Measurements from ENCODE around the gene ESYT1. TPM values are rescaled to one million over a fixed set of nuclear protein-coding genes. Genes with fewer than 3 reads are reported as not detected.

The ESYT1 gene
- polyA plus RNA-seq, 1 donor from 2014 or later, result 19.6 TPM

- peaks cover 6% of the 10 kb centered on the region for H3F3A ChIP-seq (ENCODE audit: insufficient read depth, low read length, poor library complexity, severe bottlenecking)
- H3K27ac ChIP-seq (ENCODE audit: low read length), result no peak overlapping the region
- H3K4me2 ChIP-seq (ENCODE audit: low read length), result no peak overlapping the region
- no peak overlapping the region for H2AFZ ChIP-seq (ENCODE audit: low read depth, low read length)
- H3K36me3 ChIP-seq (ENCODE audit: insufficient read depth, low read length), result no peaks in the 10 kb centered on the region
- no peak for TF ChIP-seq EP300 (conservative IDR thresholded peaks at IDR 0.05; ENCODE audit: poor library complexity, severe bottlenecking)
- TF ChIP-seq POLR2AphosphoS5 (IDR thresholded peaks at IDR 0.05), result no peak
- no peak for TF ChIP-seq CTCF (IDR thresholded peaks at IDR 0.05; ENCODE audit: poor library complexity, severe bottlenecking)
- TF ChIP-seq TAF1 (IDR thresholded peaks at IDR 0.05; ENCODE audit: low read depth), result no peak
- TF ChIP-seq, protein P1, sequence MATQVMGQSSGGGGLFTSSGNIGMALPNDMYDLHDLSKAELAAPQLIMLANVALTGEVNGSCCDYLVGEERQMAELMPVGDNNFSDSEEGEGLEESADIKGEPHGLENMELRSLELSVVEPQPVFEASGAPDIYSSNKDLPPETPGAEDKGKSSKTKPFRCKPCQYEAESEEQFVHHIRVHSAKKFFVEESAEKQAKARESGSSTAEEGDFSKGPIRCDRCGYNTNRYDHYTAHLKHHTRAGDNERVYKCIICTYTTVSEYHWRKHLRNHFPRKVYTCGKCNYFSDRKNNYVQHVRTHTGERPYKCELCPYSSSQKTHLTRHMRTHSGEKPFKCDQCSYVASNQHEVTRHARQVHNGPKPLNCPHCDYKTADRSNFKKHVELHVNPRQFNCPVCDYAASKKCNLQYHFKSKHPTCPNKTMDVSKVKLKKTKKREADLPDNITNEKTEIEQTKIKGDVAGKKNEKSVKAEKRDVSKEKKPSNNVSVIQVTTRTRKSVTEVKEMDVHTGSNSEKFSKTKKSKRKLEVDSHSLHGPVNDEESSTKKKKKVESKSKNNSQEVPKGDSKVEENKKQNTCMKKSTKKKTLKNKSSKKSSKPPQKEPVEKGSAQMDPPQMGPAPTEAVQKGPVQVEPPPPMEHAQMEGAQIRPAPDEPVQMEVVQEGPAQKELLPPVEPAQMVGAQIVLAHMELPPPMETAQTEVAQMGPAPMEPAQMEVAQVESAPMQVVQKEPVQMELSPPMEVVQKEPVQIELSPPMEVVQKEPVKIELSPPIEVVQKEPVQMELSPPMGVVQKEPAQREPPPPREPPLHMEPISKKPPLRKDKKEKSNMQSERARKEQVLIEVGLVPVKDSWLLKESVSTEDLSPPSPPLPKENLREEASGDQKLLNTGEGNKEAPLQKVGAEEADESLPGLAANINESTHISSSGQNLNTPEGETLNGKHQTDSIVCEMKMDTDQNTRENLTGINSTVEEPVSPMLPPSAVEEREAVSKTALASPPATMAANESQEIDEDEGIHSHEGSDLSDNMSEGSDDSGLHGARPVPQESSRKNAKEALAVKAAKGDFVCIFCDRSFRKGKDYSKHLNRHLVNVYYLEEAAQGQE (IDR thresholded peaks at IDR 0.05; ENCODE audit: borderline replicate concordance), result no peak
- no peak for TF ChIP-seq SMC3 (conservative IDR thresholded peaks at IDR 0.05; ENCODE audit: poor library complexity)
- TF ChIP-seq MXI1 (conservative IDR thresholded peaks at IDR 0.05; ENCODE audit: poor library complexity, severe bottlenecking), result no peak
- no peak for TF ChIP-seq EZH2 (IDR thresholded peaks at IDR 0.05; ENCODE audit: borderline replicate concordance, insufficient read depth, low read length, poor library complexity, severe bottlenecking)
- H3K79me2 ChIP-seq (replicated peaks; ENCODE audit: insufficient read depth, low read length), result peaks cover 28% of the 10 kb centered on the region
- H3K27me3 ChIP-seq (ENCODE audit: insufficient read depth, low read depth, low read length), result no peaks in the 10 kb centered on the region
- H3K4me3 ChIP-seq (ENCODE audit: low read length), result no peak overlapping the region
- no peaks in the 10 kb centered on the region for H4K20me1 ChIP-seq (ENCODE audit: insufficient read depth)
- no peaks in the 10 kb centered on the region for H3K9me2 ChIP-seq (ENCODE audit: insufficient read depth, low read length)
- no peak overlapping the region for H3K9ac ChIP-seq (ENCODE audit: low read length)
- no peaks in the 10 kb centered on the region for H3K9me3 ChIP-seq (ENCODE audit: low read length)
Observed at GRCh38 chr12:56121204-56121870, 6.7 kb upstream of the ESYT1 start.

- no peaks in the 10 kb centered on the region for H3K9me2 ChIP-seq (ENCODE audit: insufficient read depth, low read length)
- no peak overlapping the region for H3K27ac ChIP-seq (ENCODE audit: low read length)
- no peaks in the 10 kb centered on the region for H3F3A ChIP-seq (ENCODE audit: insufficient read depth, low read length, poor library complexity, severe bottlenecking)
- peaks cover 20% of the 10 kb centered on the region for H3K79me2 ChIP-seq (replicated peaks; ENCODE audit: insufficient read depth, low read length)
- H3K4me3 ChIP-seq (ENCODE audit: low read length), result no peak overlapping the region
- H3K4me2 ChIP-seq (ENCODE audit: low read length), result no peak overlapping the region
- H3K9ac ChIP-seq (ENCODE audit: low read length), result no peak overlapping the region
- no peaks in the 10 kb centered on the region for H4K20me1 ChIP-seq (ENCODE audit: insufficient read depth)
- no peaks in the 10 kb centered on the region for H3K9me3 ChIP-seq (ENCODE audit: low read length)
- H3K27me3 ChIP-seq (ENCODE audit: insufficient read depth, low read depth, low read length), result no peaks in the 10 kb centered on the region
- H2AFZ ChIP-seq (ENCODE audit: low read depth, low read length), result no peak overlapping the region
- no peaks in the 10 kb centered on the region for H3K36me3 ChIP-seq (ENCODE audit: insufficient read depth, low read length)
- TF ChIP-seq POLR2AphosphoS5 (IDR thresholded peaks at IDR 0.05) (no peak), CTCF (IDR thresholded peaks at IDR 0.05; ENCODE audit: poor library complexity, severe bottlenecking) (no peak), EZH2 (IDR thresholded peaks at IDR 0.05; ENCODE audit: borderline replicate concordance, insufficient read depth, low read length, poor library complexity, severe bottlenecking) (no peak), TAF1 (IDR thresholded peaks at IDR 0.05; ENCODE audit: low read depth) (no peak), RAD21 (conservative IDR thresholded peaks at IDR 0.05) (no peak), EP300 (conservative IDR thresholded peaks at IDR 0.05; ENCODE audit: poor library complexity, severe bottlenecking) (no peak), MXI1 (conservative IDR thresholded peaks at IDR 0.05; ENCODE audit: poor library complexity, severe bottlenecking) (no peak)
- TF ChIP-seq, protein P1 (IDR thresholded peaks at IDR 0.05; ENCODE audit: borderline replicate concordance), result no peak
Observed at GRCh38 chr12:56122637-56123036, 5.4 kb upstream of the ESYT1 start.
